Endothelial cell of umbilical vein (primary cell): Measurements from ENCODE around the gene ATG4D. TPM values are rescaled to one million over a fixed set of nuclear protein-coding genes. Genes with fewer than 3 reads are reported as not detected.
"Not testable (repeated sequence)": the region's sequence is repeated elsewhere in the genome, so short reads cannot be mapped to it uniquely, and the experiment has no call there.

Experiments used
- BruUV-seq: library from RNA; stranded (reverse); fragments of 400-500 nt; replicated peaks from 2 replicates; lab custom pipeline; 2021; lab: Mats Ljungman, UMichigan
- CTCF ChIA-PET: fragments of 300-600, 350-600 bp; sonication (Branson Sonifier 250); formaldehyde crosslinking; loops from one replicate; lab custom pipeline; 2021; ENCODE audit warnings: antibody characterized with exemption, inconsistent platforms; lab: Charles Lee
- POLR2A ChIA-PET: fragments of 300-600, 350-600 bp; sonication (Branson Sonifier 250); formaldehyde crosslinking; loops from one replicate; lab custom pipeline; 2021; ENCODE audit warnings: antibody characterized with exemption, inconsistent platforms; lab: Charles Lee
- DNase-seq: peaks from one replicate; pipeline ENCODE4 v3.0.0-alpha.2; 2011; ENCODE audit warnings: low read depth, low spot score
- FAIRE-seq: peaks from 2 replicates; lab custom pipeline; 2011; peaks lifted over from hg19 to GRCh38; lab: Jason Lieb, UNC
- H2AFZ ChIP-seq: 2 replicates; pipeline ENCODE4 v1.6.0; 2012; ENCODE audit warnings: low read depth, low read length, control low read depth, inconsistent platforms
- H3K27ac ChIP-seq: 2 replicates; pipeline ENCODE4 v1.5.1; 2011; ENCODE audit warnings: low read depth, mild to moderate bottlenecking, control low read depth, low read length, moderate library complexity; ENCODE audit not compliant: insufficient read depth
- H3K27me3 ChIP-seq, 2 experiments: 2 replicates each; pipeline versions ENCODE4 v1.6.0 to v1.6.1; 2011; ENCODE audit warnings: low read length in 2 of 2, mixed read lengths in 1 of 2; ENCODE audit not compliant: control insufficient read depth in 2 of 2, insufficient read depth in 2 of 2
- H3K36me3 ChIP-seq, 2 experiments: 2 replicates in 1 of 2; 3 replicates in 1 of 2; pipeline ENCODE4 v1.5.1; 2011; ENCODE audit warnings: low read length in 2 of 2, mild to moderate bottlenecking in 1 of 2, moderate library complexity in 1 of 2; ENCODE audit not compliant: control insufficient read depth in 2 of 2, insufficient read depth in 2 of 2; ENCODE audit errors: extremely low read depth in 1 of 2
- H3K4me1 ChIP-seq: 3 replicates; pipeline ENCODE4 v1.5.1; 2011; ENCODE audit warnings: mild to moderate bottlenecking, low read length; ENCODE audit not compliant: control insufficient read depth, insufficient read depth; ENCODE audit errors: extremely low read depth
- H3K4me2 ChIP-seq: 2 replicates; pipeline ENCODE4 v1.6.1; 2011; ENCODE audit warnings: low read length, control low read depth, mixed read lengths; ENCODE audit not compliant: insufficient read depth
- H3K4me3 ChIP-seq, 3 experiments: fragments of 200-600 bp in 1 of 3; sonication (generic), shearing (Covaris generic) in 1 of 3; replicated peaks in 1 of 3; 2 replicates each; pipeline ENCODE4 v1.5.1; 2011 to 2016; ENCODE audit warnings: control low read depth in 3 of 3, low read length in 3 of 3, mild to moderate bottlenecking in 2 of 3, inconsistent platforms in 1 of 3, low read depth in 1 of 3, moderate library complexity in 1 of 3; ENCODE audit not compliant: insufficient read depth in 1 of 3
- H3K79me2 ChIP-seq: 2 replicates; pipeline ENCODE4 v1.6.0; 2012; ENCODE audit warnings: low read length, inconsistent platforms; ENCODE audit not compliant: control insufficient read depth, insufficient read depth
- H3K9ac ChIP-seq: replicated peaks from 2 replicates; pipeline ENCODE3; 2011; ENCODE audit warnings: low read length, control low read depth; ENCODE audit not compliant: insufficient read depth; ENCODE audit errors: extremely low read depth
- H3K9me1 ChIP-seq: replicated peaks from 3 replicates; pipeline ENCODE4 v1.6.0; 2011; ENCODE audit warnings: mild to moderate bottlenecking, low read length; ENCODE audit not compliant: control insufficient read depth, insufficient read depth; ENCODE audit errors: extremely low read depth
- H3K9me3 ChIP-seq: replicated peaks from 2 replicates; pipeline ENCODE4 v1.5.1; 2012; ENCODE audit warnings: low read length, inconsistent platforms; ENCODE audit not compliant: control insufficient read depth, insufficient read depth
- H4K20me1 ChIP-seq: replicated peaks from 2 replicates; pipeline ENCODE3; 2011; ENCODE audit warnings: mild to moderate bottlenecking, low read length; ENCODE audit not compliant: control insufficient read depth, insufficient read depth; ENCODE audit errors: extremely low read depth
- EZH2 ChIP-seq: IDR thresholded peaks from 2 replicates; pipeline ENCODE4 v1.6.1; 2012; ENCODE audit warnings: borderline replicate concordance, low read depth, mild to moderate bottlenecking, moderate library complexity, low read length, inconsistent platforms; ENCODE audit not compliant: severe bottlenecking
- FOS ChIP-seq: IDR thresholded peaks from 2 replicates; pipeline ENCODE4 v1.6.1; 2011; ENCODE audit warnings: mild to moderate bottlenecking, low read length, moderate library complexity, borderline replicate concordance; ENCODE audit not compliant: insufficient read depth
- dilution Hi-C: fragments of 300-500 bp; cut with MboI; formaldehyde crosslinking; loops from one replicate; pipeline ENCODE4 v1.15.0; 2019; ENCODE audit warnings: low sequenced_read_pairs; ENCODE audit not compliant: extremely low pct_ligation_motif_present
- intact Hi-C: fragments of 100-400 bp; cut with micrococcal nuclease; formaldehyde crosslinking; loops from one replicate; pipeline ENCODE4 v1.10.0; 2022
- polyA plus RNA-seq, 4 experiments: library from polyadenylated mRNA; depleted of rRNA in 3 of 4; stranded (reverse) in 3 of 4; unstranded in 1 of 4; fragments of >200 nt; gene quantifications; 2 replicates each; pipeline versions ENCODE4 v1.2.1 to v1.2.3, GENCODE V29; 2011 to 2012; ENCODE audit warnings: missing spikeins in 1 of 4
- total RNA-seq: library from RNA; stranded (reverse); gene quantifications from 2 replicates; pipeline ENCODE4 v1.2.3, GENCODE V29; 2021

Gene ATG4D
- total and polyA plus RNA-seq, 2 donors (not counting 3 experiments of a cell fraction or from before 2014, with no cell fraction given), result 19.8 to 24.9 TPM

GRCh38 chr19:10525636-10526035, 18.1 kb upstream of the ATG4D start:
- no peak overlapping the region for H3K4me2 ChIP-seq
- H3K4me3 ChIP-seq, result no peak overlapping the region
- no peaks in the 10 kb centered on the region for H3K79me2 ChIP-seq
- peaks cover 3% of the 10 kb centered on the region in 2 experiments for H3K27me3 ChIP-seq
- no peaks in the 10 kb centered on the region for H4K20me1 ChIP-seq
- intact Hi-C loops (no loop called here), dilution Hi-C loops (no loop called here)
- H3K27ac ChIP-seq, result no peak overlapping the region
- no peak for DNase-seq
- H3K9me3 ChIP-seq, result no peaks in the 10 kb centered on the region
- TF ChIP-seq FOS, result no peak
- TF ChIP-seq EZH2, result no peak
- POLR2A ChIA-PET, result interaction anchor here (1.0 kb wide), 1 partner anchor 47 kb away, joined by 4 read pairs; no protein-coding TSS in a partner anchor
- FAIRE-seq, result no peak
- CTCF ChIA-PET, result interaction anchor here (0.7 to 1.0 kb wide), 2 partner anchors 17 to 20 kb away, joined by 3 to 4 read pairs; no protein-coding TSS in a partner anchor
- BruUV-seq, result no TSS peak
- H3K36me3 ChIP-seq, result no peaks in the 10 kb centered on the region
- H3K4me1 ChIP-seq, result no peaks in the 10 kb centered on the region
- no peak overlapping the region for H2AFZ ChIP-seq
- H3K9me1 ChIP-seq, result no peaks in the 10 kb centered on the region
- H3K9ac ChIP-seq, result no peak overlapping the region

GRCh38 chr19:10526887-10527286, 16.8 kb upstream of the ATG4D start:
- H2AFZ ChIP-seq, H3K9ac ChIP-seq, H4K20me1 ChIP-seq, BruUV-seq, H3K9me3 ChIP-seq, H3K27me3 ChIP-seq, dilution Hi-C loops, H3K4me1 ChIP-seq, H3K4me2 ChIP-seq, FAIRE-seq, H3K79me2 ChIP-seq, intact Hi-C loops, DNase-seq, H3K4me3 ChIP-seq, H3K36me3 ChIP-seq, H3K27ac ChIP-seq, H3K9me1 ChIP-seq: not testable (repeated sequence)
- ChIA-PET CTCF (interaction anchor here (1.0 kb wide), 1 partner anchor 9 kb away, joined by 3 read pairs; the partner anchor contains the start of gene S1PR5), POLR2A (interaction anchor here (0.6 kb wide), 1 partner anchor 31 kb away, joined by 3 read pairs; no protein-coding TSS in a partner anchor)
